HCT116 (cell line): ENCODE results near the gene TRPC1. TPM values are rescaled to one million over a fixed set of nuclear protein-coding genes. Genes with fewer than 3 reads are reported as not detected.

Experiments used
- ATAC-seq: fragments of 200-7000 bp; cut with Tn5 transposase; 2 replicates; pipeline ENCODE4 v1.9.1; 2020; ENCODE audit warnings: mild to moderate bottlenecking, moderate library complexity
- BruUV-seq: library from RNA; stranded (reverse); fragments of 400-500 nt; replicated peaks from 2 replicates; lab custom pipeline; 2021; lab: Mats Ljungman, UMichigan
- CTCF ChIA-PET: fragments of 300-600 bp; sonication (Branson Sonifier 250); formaldehyde crosslinking; loops from one replicate; lab custom pipeline; 2021; ENCODE audit warnings: antibody characterized with exemption; lab: Charles Lee
- POLR2A ChIA-PET: fragments of 300-600, 350-600 bp; sonication (Branson Sonifier 250); formaldehyde crosslinking; loops from one replicate; lab custom pipeline; 2021; ENCODE audit warnings: antibody characterized with exemption; lab: Charles Lee
- RAD21 ChIA-PET, 2 experiments: fragments of 300-600 bp; sonication (Branson Sonifier 250); formaldehyde crosslinking; loops; one replicate each; lab custom pipeline; 2023; ENCODE audit warnings: low total read pairs in 2 of 2; ENCODE audit not compliant: uncharacterized antibody in 2 of 2, unreplicated experiment in 2 of 2, low non-redundant PET in 1 of 2; lab: Charles Lee
- DNase-seq: peaks from one replicate; pipeline ENCODE4 v3.0.0-alpha.2; 2010; ENCODE audit warnings: low read depth, low spot score
- H2AFZ ChIP-seq: fragments of 200-600 bp; shearing (Covaris generic), sonication (generic); 2 replicates; pipeline ENCODE4 v1.6.1; 2017; ENCODE audit warnings: low read depth, mixed run types, mixed read lengths, antibody characterized with exemption, low read length; ENCODE audit not compliant: poor library complexity, severe bottlenecking
- H3K27ac ChIP-seq: 2 replicates; pipeline ENCODE4 v1.5.1; 2012; ENCODE audit warnings: low read depth, low read length
- H3K27me3 ChIP-seq: fragments of 200-600 bp; sonication (generic); 2 replicates; pipeline ENCODE4 v1.6.1; 2016; ENCODE audit warnings: mixed run types, low read length, mixed read lengths; ENCODE audit not compliant: insufficient read depth
- H3K36me3 ChIP-seq, 2 experiments: fragments of 200-500 bp in 1 of 2; fragments of 200-600 bp in 1 of 2; sonication (Bioruptor generic) in 1 of 2; sonication (generic) in 1 of 2; 2 replicates each; pipeline versions ENCODE4 v1.5.1 to v1.6.1; 2014 to 2016; ENCODE audit warnings: low read length in 2 of 2, inconsistent platforms in 1 of 2, mixed read lengths in 1 of 2, mixed run types in 1 of 2; ENCODE audit not compliant: insufficient read depth in 2 of 2, control insufficient read depth in 1 of 2
- H3K4me1 ChIP-seq, 2 experiments: fragments of 200-600 bp in 1 of 2; sonication (generic) in 1 of 2; 2 replicates each; pipeline versions ENCODE4 v1.5.1 to v1.6.1; 2012 to 2017; ENCODE audit warnings: low read length in 2 of 2, inconsistent platforms in 1 of 2, mild to moderate bottlenecking in 1 of 2, mixed read lengths in 1 of 2, mixed run types in 1 of 2, moderate library complexity in 1 of 2; ENCODE audit not compliant: insufficient read depth in 2 of 2, control insufficient read depth in 1 of 2
- H3K4me2 ChIP-seq: fragments of 200-600 bp; sonication (generic); 2 replicates; pipeline ENCODE4 v1.6.1; 2017; ENCODE audit warnings: mixed run types, low read length, mixed read lengths
- H3K4me3 ChIP-seq, 2 experiments: fragments of 200-600 bp in 1 of 2; sonication (generic) in 1 of 2; replicated peaks in 1 of 2; 2 replicates each; pipeline ENCODE4 v1.5.1; 2011 to 2016; ENCODE audit warnings: low read length in 2 of 2, control low read depth in 1 of 2, low read depth in 1 of 2, mild to moderate bottlenecking in 1 of 2, mixed read lengths in 1 of 2, mixed run types in 1 of 2
- H3K79me2 ChIP-seq: fragments of 200-600 bp; sonication (generic); 2 replicates; pipeline ENCODE4 v1.6.1; 2017; ENCODE audit warnings: mild to moderate bottlenecking, mixed run types, low read length, moderate library complexity, mixed read lengths; ENCODE audit not compliant: insufficient read depth
- H3K9ac ChIP-seq: fragments of 200-600 bp; sonication (generic); 2 replicates; pipeline ENCODE4 v1.6.1; 2016; ENCODE audit warnings: low read length, mixed read lengths
- H3K9me2 ChIP-seq: fragments of 200-600 bp; sonication (generic), shearing (Covaris generic); 2 replicates; pipeline ENCODE4 v1.6.1; 2017; ENCODE audit warnings: mixed run types, mild to moderate bottlenecking, moderate library complexity; ENCODE audit not compliant: insufficient read depth
- H3K9me3 ChIP-seq, 2 experiments: fragments of 200-500 bp in 1 of 2; fragments of 200-600 bp in 1 of 2; sonication (Bioruptor generic) in 1 of 2; sonication (generic) in 1 of 2; 2 replicates each; pipeline ENCODE4 v1.6.1; 2014 to 2017; ENCODE audit warnings: low read length in 2 of 2, mixed read lengths in 2 of 2, inconsistent platforms in 1 of 2, low read depth in 1 of 2, mild to moderate bottlenecking in 1 of 2, mixed run types in 1 of 2, moderate library complexity in 1 of 2; ENCODE audit not compliant: control insufficient read depth in 1 of 2, insufficient read depth in 1 of 2
- H4K20me1 ChIP-seq: fragments of 200-600 bp; sonication (generic), shearing (Covaris generic); 2 replicates; pipeline ENCODE4 v1.6.1; 2017; ENCODE audit warnings: mixed run types, mild to moderate bottlenecking, moderate library complexity; ENCODE audit not compliant: insufficient read depth
- EZH2phosphoT487 ChIP-seq: fragments of 200-600 bp; IDR thresholded peaks from 2 replicates; pipeline ENCODE4 v1.6.1; 2018; ENCODE audit warnings: antibody characterized with exemption, borderline replicate concordance
- RAD21 ChIP-seq: IDR thresholded peaks from 2 replicates; pipeline ENCODE4 v1.6.1; 2012; ENCODE audit warnings: low read depth, mild to moderate bottlenecking
- intact Hi-C: fragments of 100-400 bp; cut with micrococcal nuclease; formaldehyde crosslinking; loops from 2 replicates; pipeline ENCODE4 v1.10.0; 2022
- total RNA-seq: library from RNA; stranded (reverse); gene quantifications from one replicate; pipeline ENCODE4 v1.2.1, GENCODE V29; 2021; ENCODE audit not compliant: unreplicated experiment
- TF ChIP-seq, protein P1 (sequence below): IDR thresholded peaks from 2 replicates; pipeline ENCODE4 v1.6.1; 2011; ENCODE audit warnings: mild to moderate bottlenecking, low read length, moderate library complexity; ENCODE audit not compliant: insufficient replicate concordance; ENCODE audit errors: extremely low read depth
- TF ChIP-seq, protein P2 (sequence below): IDR thresholded peaks from 2 replicates; pipeline ENCODE4 v1.6.1; 2012
- TF ChIP-seq, protein P3 (sequence below), 3 experiments: fragments of 200-600 bp in 1 of 3; sonication (generic) in 1 of 3; IDR thresholded peaks in 2 of 3; conservative IDR thresholded peaks in 1 of 3; 2 replicates each; pipeline ENCODE4 v1.5.1; 2012 to 2017; ENCODE audit warnings: low read depth in 2 of 3, low read length in 2 of 3, antibody characterized with exemption in 1 of 3, borderline replicate concordance in 1 of 3, control low read depth in 1 of 3, mild to moderate bottlenecking in 1 of 3, mixed read lengths in 1 of 3, mixed run types in 1 of 3, moderate library complexity in 1 of 3; ENCODE audit not compliant: insufficient read depth in 1 of 3

Gene TRPC1
- total RNA-seq, 1 experiment from 2014 or later, result 6.1 TPM

DNA sequence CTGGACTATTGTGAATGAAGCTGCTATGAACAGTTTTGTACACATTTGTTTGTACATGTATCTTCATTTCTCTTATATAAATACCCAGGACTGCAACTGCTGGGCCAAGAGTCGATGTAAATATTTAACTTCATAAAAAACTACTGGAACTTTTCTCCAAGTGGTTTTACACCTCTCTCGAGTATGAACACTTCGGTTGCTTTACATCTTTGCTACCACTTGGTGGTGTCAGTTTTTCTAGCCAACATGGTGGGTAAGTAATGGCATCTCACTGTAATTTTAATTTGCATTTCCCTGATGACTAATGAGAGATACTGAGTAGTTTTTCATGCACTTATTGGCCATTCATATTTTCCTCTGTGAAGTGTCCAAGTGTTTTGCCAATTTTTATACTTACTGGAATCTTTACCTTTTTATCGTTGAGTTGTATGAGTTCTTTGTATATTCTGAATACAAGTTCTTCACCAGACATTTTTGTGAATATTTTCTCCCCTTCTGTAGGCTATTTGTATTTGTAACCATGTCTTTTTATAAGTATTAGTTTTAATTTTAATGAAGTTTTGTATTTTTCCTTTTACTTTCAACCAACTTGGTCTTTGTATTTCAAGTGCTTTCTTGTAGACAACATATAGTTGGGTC is 120.6 kb downstream of the TRPC1 start:
- CTCF ChIA-PET, result interaction anchor here (1.0 to 1.7 kb wide), 2 partner anchors 9 to 15 kb away, joined by 4 to 10 read pairs; no protein-coding TSS in a partner anchor
- ATAC-seq (peak; percentile 85), DNase-seq (peak; percentile 48)
- POLR2A ChIA-PET, result interaction anchor here (0.7 kb wide), 1 partner anchor 157 kb away, joined by 3 read pairs; the partner anchor contains the start of gene U2SURP
- no TSS peak for BruUV-seq
- Histone ChIP-seq H3K79me2 (no peaks in the 10 kb centered on the region), H3K36me3 (no peaks in the 10 kb centered on the region), H3K4me2 (no peak overlapping the region), H3K4me3 (no peak overlapping the region), H3K4me1 (no peaks in the 10 kb centered on the region), H2AFZ (peak overlapping the region; percentile 42), H4K20me1 (no peaks in the 10 kb centered on the region), H3K9ac (no peak overlapping the region), H3K9me2 (no peaks in the 10 kb centered on the region; the same call in 1 of the 2 replicates), H3K9me3 (no peaks in the 10 kb centered on the region), H3K27ac (no peak overlapping the region), H3K27me3 (no peaks in the 10 kb centered on the region)
- intact Hi-C loops, result no loop called here
- TF ChIP-seq RAD21 (peak; percentile 50), EZH2phosphoT487 (no peak)
- TF ChIP-seq, protein P1, sequence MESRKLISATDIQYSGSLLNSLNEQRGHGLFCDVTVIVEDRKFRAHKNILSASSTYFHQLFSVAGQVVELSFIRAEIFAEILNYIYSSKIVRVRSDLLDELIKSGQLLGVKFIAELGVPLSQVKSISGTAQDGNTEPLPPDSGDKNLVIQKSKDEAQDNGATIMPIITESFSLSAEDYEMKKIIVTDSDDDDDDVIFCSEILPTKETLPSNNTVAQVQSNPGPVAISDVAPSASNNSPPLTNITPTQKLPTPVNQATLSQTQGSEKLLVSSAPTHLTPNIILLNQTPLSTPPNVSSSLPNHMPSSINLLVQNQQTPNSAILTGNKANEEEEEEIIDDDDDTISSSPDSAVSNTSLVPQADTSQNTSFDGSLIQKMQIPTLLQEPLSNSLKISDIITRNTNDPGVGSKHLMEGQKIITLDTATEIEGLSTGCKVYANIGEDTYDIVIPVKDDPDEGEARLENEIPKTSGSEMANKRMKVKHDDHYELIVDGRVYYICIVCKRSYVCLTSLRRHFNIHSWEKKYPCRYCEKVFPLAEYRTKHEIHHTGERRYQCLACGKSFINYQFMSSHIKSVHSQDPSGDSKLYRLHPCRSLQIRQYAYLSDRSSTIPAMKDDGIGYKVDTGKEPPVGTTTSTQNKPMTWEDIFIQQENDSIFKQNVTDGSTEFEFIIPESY, result no peak
- TF ChIP-seq, protein P2, sequence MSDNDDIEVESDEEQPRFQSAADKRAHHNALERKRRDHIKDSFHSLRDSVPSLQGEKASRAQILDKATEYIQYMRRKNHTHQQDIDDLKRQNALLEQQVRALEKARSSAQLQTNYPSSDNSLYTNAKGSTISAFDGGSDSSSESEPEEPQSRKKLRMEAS, result no peak
- TF ChIP-seq, protein P3, sequence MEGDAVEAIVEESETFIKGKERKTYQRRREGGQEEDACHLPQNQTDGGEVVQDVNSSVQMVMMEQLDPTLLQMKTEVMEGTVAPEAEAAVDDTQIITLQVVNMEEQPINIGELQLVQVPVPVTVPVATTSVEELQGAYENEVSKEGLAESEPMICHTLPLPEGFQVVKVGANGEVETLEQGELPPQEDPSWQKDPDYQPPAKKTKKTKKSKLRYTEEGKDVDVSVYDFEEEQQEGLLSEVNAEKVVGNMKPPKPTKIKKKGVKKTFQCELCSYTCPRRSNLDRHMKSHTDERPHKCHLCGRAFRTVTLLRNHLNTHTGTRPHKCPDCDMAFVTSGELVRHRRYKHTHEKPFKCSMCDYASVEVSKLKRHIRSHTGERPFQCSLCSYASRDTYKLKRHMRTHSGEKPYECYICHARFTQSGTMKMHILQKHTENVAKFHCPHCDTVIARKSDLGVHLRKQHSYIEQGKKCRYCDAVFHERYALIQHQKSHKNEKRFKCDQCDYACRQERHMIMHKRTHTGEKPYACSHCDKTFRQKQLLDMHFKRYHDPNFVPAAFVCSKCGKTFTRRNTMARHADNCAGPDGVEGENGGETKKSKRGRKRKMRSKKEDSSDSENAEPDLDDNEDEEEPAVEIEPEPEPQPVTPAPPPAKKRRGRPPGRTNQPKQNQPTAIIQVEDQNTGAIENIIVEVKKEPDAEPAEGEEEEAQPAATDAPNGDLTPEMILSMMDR (IDR thresholded peaks at IDR 0.05 in 2 of 3, conservative IDR thresholded peaks at IDR 0.05 in 1 of 3; ENCODE audit: borderline replicate concordance in 1 of 3, insufficient read depth in 1 of 3, low read depth in 2 of 3, low read length in 2 of 3), result peak; percentile 57 to 64 (median 62)
- RAD21 ChIA-PET, result no interaction called here
